ENCODE results near the gene KCNE1. TPM values are rescaled to one million over a fixed set of nuclear protein-coding genes. Genes with fewer than 3 reads are reported as not detected.
A peak's percentile ranks its signal among the peaks of the same experiment; 100 is the strongest.

Gene KCNE1
- total RNA-seq, 4 donors from 2014 or later: 2.2 to 10.2 (median 2.9) TPM

DNA sequence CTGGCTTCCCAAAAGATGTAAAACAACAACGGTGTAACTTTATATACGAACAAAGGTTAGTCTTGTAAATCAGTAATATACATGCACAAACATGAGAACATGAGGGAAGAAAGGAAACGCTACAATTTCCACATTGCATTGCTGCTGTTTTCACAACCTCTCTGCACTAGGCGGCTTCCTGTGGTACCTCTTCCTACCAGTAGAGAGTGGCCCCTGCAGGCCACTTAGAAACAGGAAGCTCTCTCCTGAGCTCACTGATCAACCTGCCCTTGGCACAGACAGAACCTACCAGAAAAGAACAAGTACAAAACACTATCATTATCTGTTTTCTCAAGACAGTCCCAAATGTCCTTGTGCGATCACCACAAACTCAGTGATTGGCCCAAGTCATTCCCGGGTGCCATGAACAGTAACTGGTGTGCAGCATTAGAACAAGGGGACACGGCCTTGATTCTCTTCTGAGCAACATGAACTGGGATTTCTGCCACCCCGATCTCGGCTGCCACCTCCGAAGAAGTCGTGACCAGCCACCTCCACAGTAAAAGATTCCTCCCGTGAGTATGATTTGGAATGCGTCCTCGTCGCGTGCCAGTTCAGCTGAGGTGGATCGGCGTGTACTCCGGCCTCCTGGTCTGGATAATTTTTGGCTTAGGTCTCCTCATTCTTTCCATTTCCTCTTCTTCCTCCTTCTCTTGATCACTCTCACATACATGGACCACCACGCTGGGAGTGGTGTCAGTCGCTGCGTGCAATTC lies 5.7 kb upstream of the KCNE1 start:
- Histone ChIP-seq H3K36me3 (peaks cover 0 to 58% (median 0%) of the 10 kb centered on the region in 3 donors), H3K27ac (peak overlapping the region in 2 of 4 donors; percentile 43), H3K27me3 (no peaks in the 10 kb centered on the region), H3K9me3 (no peaks in the 10 kb centered on the region), H3K4me1 (peaks cover 0 to 49% (median 12%) of the 10 kb centered on the region in 4 donors), H3K4me3 (no peak overlapping the region)
- no peak for DNase-seq (ENCODE audit: low spot score in 2 of 2)
- no peak for TF ChIP-seq EP300 (IDR thresholded peaks at IDR 0.05)
- TF ChIP-seq POLR2A (IDR thresholded peaks at IDR 0.05): no peak
- TF ChIP-seq, protein P1, sequence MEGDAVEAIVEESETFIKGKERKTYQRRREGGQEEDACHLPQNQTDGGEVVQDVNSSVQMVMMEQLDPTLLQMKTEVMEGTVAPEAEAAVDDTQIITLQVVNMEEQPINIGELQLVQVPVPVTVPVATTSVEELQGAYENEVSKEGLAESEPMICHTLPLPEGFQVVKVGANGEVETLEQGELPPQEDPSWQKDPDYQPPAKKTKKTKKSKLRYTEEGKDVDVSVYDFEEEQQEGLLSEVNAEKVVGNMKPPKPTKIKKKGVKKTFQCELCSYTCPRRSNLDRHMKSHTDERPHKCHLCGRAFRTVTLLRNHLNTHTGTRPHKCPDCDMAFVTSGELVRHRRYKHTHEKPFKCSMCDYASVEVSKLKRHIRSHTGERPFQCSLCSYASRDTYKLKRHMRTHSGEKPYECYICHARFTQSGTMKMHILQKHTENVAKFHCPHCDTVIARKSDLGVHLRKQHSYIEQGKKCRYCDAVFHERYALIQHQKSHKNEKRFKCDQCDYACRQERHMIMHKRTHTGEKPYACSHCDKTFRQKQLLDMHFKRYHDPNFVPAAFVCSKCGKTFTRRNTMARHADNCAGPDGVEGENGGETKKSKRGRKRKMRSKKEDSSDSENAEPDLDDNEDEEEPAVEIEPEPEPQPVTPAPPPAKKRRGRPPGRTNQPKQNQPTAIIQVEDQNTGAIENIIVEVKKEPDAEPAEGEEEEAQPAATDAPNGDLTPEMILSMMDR (IDR thresholded peaks at IDR 0.05): no peak
- 72 to 83% methylated on average over 22 of the region's 22 CpGs for WGBS, 2 donors

DNA sequence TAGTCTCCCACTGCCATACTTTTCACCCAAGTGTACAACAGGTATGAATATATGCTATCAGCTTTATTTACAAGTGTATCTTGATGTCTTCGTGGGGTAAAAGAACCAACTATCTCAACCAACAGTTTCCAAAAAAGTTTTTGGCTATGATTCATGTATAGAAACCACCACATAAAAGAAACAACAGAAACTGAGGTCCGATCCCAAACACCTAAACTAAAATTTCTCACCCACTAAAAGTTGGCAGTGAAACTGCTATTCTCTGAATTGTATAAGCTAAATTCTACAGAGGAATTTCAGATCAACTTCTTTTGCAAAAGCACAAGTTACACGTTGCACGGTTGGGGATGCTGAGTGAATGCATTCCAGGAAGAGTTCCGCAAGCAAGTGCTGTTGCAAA lies 5.0 kb upstream of the KCNE1 start:
- DNase-seq (ENCODE audit: low spot score in 2 of 2): no peak
- H3K9me3 ChIP-seq: no peaks in the 10 kb centered on the region
- peaks cover 0 to 43% (median 9%) of the 10 kb centered on the region in 4 donors for H3K4me1 ChIP-seq
- TF ChIP-seq EP300 (IDR thresholded peaks at IDR 0.05): no peak
- no peak for TF ChIP-seq POLR2A (IDR thresholded peaks at IDR 0.05)
- TF ChIP-seq, protein P1 (IDR thresholded peaks at IDR 0.05): no peak
- peak overlapping the region in 1 of 4 donors; percentile 11 for H3K27ac ChIP-seq
- no peak overlapping the region for H3K4me3 ChIP-seq
- no peaks in the 10 kb centered on the region for H3K27me3 ChIP-seq
- H3K36me3 ChIP-seq: peaks cover 0 to 54% (median 0%) of the 10 kb centered on the region in 3 donors
- 71 to 77% methylated on average over 5 of the region's 5 CpGs for WGBS, 2 donors

DNA sequence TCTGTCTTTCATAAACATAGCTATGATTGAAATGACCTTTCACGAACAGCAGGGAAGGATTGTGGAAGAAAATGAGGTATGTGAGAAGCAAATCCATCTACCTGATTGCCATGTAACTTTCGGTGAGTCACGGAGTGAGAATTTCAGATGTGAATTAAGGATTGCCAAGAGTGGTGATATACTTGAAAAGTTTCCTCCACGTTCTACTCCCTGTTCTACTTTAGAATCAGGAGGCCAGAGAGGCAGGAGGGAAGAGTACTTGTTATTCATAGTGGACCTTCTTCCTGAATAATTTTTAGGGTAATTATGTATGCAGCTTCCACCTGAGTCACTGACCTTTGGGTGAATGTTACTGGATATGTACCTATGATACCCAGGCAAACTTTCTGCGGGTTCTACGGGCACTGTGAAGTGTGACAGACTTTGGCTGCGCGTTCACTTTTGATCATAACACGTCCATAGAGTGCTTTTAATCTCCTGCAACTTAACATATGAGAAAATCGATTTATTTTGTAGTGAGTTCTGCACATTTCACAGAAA lies 2.6 kb upstream of the KCNE1 start:
- WGBS, 2 donors: 89 to 91% methylated on average over 10 of the region's 10 CpGs
- no peak for DNase-seq (ENCODE audit: low spot score in 2 of 2)
- Histone ChIP-seq H3K4me3 (no peak overlapping the region), H3K4me1 (peaks cover 0 to 41% (median 5%) of the 10 kb centered on the region in 4 donors), H3K36me3 (peaks cover 0 to 30% (median 0%) of the 10 kb centered on the region in 3 donors), H3K9me3 (no peaks in the 10 kb centered on the region), H3K27ac (peak overlapping the region in 1 of 4 donors; percentile 23), H3K27me3 (no peaks in the 10 kb centered on the region)
- TF ChIP-seq POLR2A (IDR thresholded peaks at IDR 0.05) (no peak), EP300 (IDR thresholded peaks at IDR 0.05) (no peak)
- TF ChIP-seq, protein P1 (IDR thresholded peaks at IDR 0.05): no peak

DNA sequence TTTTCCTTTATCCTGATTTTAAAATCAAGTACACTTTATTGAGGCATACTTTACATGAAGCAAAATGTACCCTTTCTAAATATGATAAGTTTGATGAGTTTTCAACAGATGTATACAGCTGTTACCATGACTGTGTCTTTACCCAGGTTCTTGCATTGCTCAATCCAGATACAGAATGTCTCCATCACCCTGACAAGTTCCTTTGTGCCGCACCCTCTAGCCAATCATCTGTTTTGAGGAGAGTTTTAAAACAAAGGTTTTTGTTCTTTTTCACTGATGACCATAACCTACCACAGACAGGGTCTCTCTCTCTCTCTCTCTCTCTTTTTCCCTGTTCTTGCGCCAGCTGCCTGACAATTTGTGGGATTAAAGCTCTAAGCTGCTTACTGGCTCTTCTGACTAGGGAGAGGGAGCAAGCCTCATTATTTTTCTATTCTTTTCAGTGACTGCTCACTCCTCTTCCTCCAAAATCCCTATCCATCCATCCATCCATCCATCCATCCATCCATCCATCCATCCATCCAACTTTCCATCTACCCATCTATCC lies 1.2 kb upstream of the KCNE1 start:
- DNase-seq (ENCODE audit: low spot score in 2 of 2): no peak
- Histone ChIP-seq H3K4me3 (no peak overlapping the region), H3K9me3 (no peaks in the 10 kb centered on the region), H3K27me3 (no peaks in the 10 kb centered on the region), H3K27ac (no peak overlapping the region), H3K36me3 (peaks cover 0 to 20% (median 0%) of the 10 kb centered on the region in 3 donors), H3K4me1 (peaks cover 0 to 29% (median 5%) of the 10 kb centered on the region in 4 donors)
- no peak for TF ChIP-seq EP300 (IDR thresholded peaks at IDR 0.05)
- TF ChIP-seq POLR2A (IDR thresholded peaks at IDR 0.05): no peak
- TF ChIP-seq, protein P1 (IDR thresholded peaks at IDR 0.05): no peak
- WGBS, 2 donors: 89 to 100% methylated on average over 2 of the region's 2 CpGs

DNA sequence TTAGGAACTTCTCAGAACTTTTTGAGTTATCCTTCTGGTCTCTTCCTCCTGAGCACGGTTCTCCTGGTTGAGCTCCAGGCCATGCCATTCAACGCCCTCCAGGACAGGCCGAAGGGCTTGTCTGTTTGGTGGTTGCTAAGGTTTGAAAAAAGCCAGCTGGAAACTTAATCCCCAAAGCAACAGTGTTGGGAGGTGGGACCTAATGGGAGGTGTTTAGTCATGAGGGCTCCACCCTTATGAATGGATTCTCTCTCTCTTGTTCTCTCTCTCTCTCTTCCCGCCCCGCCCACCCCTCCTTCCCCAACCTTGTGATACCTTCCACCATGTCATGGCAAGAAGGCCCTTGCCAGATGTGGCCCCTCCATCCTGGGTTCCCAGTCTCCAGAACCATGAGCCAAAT lies 829 bp downstream of the KCNE1 start:
- 93 to 94% methylated on average over 5 of the region's 5 CpGs for WGBS, 2 donors
- no peak for TF ChIP-seq EP300 (IDR thresholded peaks at IDR 0.05)
- TF ChIP-seq, protein P1 (IDR thresholded peaks at IDR 0.05): no peak
- no peak for TF ChIP-seq POLR2A (IDR thresholded peaks at IDR 0.05)
- H3K27me3 ChIP-seq: no peaks in the 10 kb centered on the region
- peak overlapping the region in 2 of 4 donors; percentile 26 to 78 for H3K27ac ChIP-seq
- H3K9me3 ChIP-seq: no peaks in the 10 kb centered on the region
- H3K4me3 ChIP-seq: peak overlapping the region in 1 of 4 donors; percentile 34
- H3K4me1 ChIP-seq: peaks cover 0 to 19% (median 5%) of the 10 kb centered on the region in 4 donors
- no peak for DNase-seq (ENCODE audit: low spot score in 2 of 2)
- H3K36me3 ChIP-seq: peaks cover 0 to 4% (median 0%) of the 10 kb centered on the region in 3 donors

All from tibial nerve (tissue), 4 donors.